Fibroblast of villous mesenchyme (primary cell): ENCODE data around the gene ATP9A. TPM values are rescaled to one million over a fixed set of nuclear protein-coding genes. Genes with fewer than 3 reads are reported as not detected.
A peak's percentile ranks its signal among the peaks of the same experiment; 100 is the strongest.

Experiments used
- DNase-seq: peaks from one replicate; pipeline ENCODE4 v3.0.0-alpha.2; 2010; ENCODE audit warnings: low read depth
- H3K4me3 ChIP-seq: 2 replicates; pipeline ENCODE4 v1.5.1; 2011; ENCODE audit warnings: low read depth, mild to moderate bottlenecking, low read length
- total RNA-seq: library from RNA; depleted of rRNA; stranded (reverse); fragments of >200 nt; gene quantifications from 2 replicates; pipeline ENCODE4 v1.2.3, GENCODE V29; 2012
- TF ChIP-seq, protein P1 (sequence below): IDR thresholded peaks from 2 replicates; pipeline ENCODE4 v1.5.1; 2012; ENCODE audit warnings: low read depth, mild to moderate bottlenecking, low read length; ENCODE audit not compliant: insufficient read depth

The ATP9A gene
- total RNA-seq, 1 donor: 6.9 TPM

DNA sequence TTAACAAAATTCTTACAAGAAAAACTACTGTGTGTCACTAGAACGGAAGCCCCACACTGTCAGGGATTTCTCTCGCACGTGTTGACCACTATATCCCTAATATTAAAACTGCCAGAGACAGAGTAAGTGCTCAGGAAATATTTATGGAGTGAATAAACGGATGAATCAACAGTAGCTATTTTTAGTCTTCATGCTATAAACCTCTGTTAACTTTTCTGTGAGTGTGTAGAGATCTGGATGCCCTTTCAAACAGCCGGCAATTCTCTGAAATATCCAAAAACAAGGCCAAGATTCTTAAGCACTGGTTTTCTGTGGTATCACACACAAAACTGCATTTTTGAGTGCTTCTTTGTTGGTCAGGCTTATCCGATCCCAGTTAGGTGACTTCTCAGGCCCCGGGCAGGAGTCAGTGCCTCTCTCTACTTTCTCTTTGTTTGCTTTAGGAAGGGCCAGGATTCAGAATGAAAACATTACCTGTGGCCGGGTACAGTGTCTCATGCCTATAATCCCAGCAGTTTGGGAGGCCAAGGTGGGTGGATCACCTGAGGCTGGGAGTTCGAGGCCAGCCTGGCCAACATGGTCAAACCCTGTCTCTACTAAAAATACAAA is 15.7 kb downstream of the ATP9A start:
- TF ChIP-seq, protein P1, sequence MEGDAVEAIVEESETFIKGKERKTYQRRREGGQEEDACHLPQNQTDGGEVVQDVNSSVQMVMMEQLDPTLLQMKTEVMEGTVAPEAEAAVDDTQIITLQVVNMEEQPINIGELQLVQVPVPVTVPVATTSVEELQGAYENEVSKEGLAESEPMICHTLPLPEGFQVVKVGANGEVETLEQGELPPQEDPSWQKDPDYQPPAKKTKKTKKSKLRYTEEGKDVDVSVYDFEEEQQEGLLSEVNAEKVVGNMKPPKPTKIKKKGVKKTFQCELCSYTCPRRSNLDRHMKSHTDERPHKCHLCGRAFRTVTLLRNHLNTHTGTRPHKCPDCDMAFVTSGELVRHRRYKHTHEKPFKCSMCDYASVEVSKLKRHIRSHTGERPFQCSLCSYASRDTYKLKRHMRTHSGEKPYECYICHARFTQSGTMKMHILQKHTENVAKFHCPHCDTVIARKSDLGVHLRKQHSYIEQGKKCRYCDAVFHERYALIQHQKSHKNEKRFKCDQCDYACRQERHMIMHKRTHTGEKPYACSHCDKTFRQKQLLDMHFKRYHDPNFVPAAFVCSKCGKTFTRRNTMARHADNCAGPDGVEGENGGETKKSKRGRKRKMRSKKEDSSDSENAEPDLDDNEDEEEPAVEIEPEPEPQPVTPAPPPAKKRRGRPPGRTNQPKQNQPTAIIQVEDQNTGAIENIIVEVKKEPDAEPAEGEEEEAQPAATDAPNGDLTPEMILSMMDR: no peak
- peak; percentile 79 for DNase-seq
- no peak overlapping the region for H3K4me3 ChIP-seq

DNA sequence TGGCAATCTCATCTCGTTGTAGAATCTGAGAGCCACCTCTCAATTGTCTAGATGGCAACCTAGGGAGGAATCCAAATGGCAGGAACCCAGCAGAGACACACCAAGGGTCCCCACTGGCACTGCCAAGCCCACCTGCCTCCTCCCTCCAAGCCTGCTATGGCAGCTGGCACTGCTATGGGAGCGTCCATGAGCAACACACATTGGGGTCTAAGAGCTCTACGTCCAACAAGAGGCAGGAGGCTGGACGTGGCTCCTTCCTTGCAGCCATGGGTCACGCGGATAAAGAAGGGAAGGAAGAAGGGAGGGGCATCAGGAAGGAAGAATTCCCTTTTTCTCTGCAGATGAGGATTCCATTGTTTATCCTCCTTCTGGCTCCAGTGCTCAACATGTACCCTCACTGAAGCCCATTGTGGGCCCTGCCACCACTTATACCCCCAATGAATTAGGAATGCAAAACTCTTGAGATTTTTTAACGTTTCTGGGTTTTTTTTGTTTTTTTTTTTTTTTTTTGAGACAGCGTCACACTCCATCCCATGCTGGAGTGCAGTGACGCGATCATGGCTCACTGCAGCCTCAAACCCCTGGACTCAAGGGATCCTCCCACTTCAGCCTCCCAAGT is 17.3 kb downstream of the ATP9A start:
- no peak overlapping the region for H3K4me3 ChIP-seq
- DNase-seq: no peak
- TF ChIP-seq, protein P1: no peak

DNA sequence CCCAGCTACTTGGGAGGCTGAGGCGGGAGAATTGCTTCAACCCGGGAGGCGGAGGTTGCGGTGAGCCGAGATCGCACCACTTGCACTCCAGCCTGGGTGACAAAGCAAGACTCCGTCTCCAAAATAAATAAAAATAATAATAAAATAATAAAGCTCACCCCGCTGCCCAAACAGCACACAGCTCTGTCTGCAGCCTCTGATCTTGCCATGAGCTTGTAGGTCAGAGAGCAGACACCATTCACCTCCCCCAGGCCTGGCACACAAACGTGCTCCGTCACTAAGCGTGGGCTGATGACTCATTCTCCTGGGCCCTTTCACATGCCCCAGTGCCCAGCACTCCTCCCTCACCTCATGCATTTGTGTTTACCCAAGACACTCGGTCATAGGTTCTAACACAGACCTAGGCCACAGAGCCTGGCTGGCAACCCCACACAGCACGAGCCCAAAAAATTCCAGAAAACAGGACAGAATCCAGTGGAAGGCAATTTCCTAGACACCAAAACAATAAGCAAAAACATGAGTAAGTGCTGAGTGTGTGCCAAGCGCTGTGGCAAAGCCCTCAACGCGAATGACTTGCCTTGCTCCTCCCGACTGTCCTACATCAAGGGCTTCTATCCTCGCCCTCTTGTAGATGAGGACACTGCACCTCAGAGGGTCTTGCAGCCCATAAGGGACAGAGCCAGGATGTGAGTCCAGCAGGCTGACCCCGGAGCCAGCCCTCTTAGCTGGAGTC is 18.0 kb downstream of the ATP9A start:
- DNase-seq: peak; percentile 79
- no peak overlapping the region for H3K4me3 ChIP-seq

DNA sequence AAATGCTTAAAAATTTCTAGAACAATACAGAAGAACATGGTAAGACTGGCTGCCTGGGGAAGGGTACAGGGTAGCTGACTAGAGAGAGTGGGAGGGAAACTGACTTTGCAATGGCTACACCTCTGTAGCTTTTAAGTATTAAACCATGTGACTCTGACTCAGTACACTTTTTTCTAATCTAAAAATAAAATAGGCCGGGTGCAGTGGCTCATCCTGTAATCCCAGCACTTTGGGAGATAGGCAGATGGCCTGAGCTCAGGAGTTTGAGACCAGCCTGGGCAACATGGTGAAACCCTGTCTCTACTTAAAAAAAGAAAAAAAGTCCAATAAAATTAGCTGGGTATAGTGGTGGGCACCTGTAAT is 18.5 kb downstream of the ATP9A start:
- TF ChIP-seq, protein P1: no peak
- H3K4me3 ChIP-seq: no peak overlapping the region
- DNase-seq: peak; percentile 45

More for the DNA sequence above, 18.0 kb downstream of the ATP9A start:
- TF ChIP-seq, protein P1: no peak

DNA sequence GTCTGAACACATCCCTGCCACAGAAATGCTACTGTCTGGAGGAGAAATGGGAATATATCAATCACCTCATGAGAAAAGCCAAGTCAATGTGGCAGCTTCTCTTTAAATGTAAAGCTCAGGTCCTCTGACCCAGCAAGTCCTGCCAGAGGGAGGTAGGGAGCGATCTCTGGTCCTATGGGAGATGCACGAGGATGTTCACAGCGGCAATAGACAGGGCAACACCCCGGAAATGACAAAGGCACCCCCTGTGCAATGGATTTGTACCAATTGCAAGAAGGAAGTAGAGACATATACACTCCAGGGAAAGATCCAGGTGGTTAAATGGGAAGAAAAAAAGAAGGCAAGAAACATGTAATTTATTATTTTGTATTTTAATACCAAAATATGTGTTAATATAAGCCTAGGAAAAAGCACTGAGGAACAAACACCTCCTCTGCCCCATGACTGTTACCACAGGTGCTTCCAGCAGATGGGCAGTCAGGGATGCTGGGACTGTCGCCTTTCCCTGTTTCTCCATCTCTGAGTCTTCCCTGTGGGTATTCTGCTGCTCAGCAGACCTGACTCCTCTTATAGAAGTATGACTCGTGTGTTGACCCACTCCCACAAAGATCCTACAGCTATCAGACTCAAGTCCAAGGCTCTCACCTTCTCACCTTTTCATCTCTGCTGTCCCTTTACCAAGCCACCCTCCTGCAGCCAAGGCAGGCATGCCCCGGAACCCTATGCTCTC is 20.8 kb downstream of the ATP9A start:
- H3K4me3 ChIP-seq: no peak overlapping the region
- no peak for DNase-seq
- TF ChIP-seq, protein P1: no peak

DNA sequence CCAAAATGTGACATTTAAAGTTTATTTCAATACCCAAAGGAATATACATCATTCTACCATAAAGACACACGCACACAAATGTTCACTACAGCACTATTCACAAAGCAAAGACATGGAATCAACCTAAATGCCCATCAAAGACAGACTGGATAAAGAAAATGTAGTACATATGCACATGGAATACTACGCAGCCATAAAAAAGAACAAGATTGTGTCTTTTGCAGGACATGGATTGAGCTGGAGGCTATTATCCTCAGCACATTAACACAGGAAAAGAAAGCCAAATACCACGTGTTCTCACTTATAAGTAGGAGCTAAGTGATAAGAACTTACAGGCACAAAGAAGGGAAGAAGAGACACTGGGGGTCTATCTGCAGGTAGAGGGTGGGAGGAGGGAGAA is 22.4 kb downstream of the ATP9A start:
- no peak overlapping the region for H3K4me3 ChIP-seq
- TF ChIP-seq, protein P1: no peak
- no peak for DNase-seq
